Measurements from ENCODE around the gene LNPEP. TPM values are rescaled to one million over a fixed set of nuclear protein-coding genes. Genes with fewer than 3 reads are reported as not detected.
"Not testable (repeated sequence)": the region's sequence is repeated elsewhere in the genome, so short reads cannot be mapped to it uniquely, and the experiment has no call there.

Gene LNPEP
- total RNA-seq, 1 donor from 2014 or later, result 23.6 TPM

- no peak for ATAC-seq
Measured at GRCh38 chr5:97067296-97067850, 131.5 kb downstream of the LNPEP start.

GRCh38 chr5:97070234-97070633 is 134.4 kb downstream of the LNPEP start:
- ATAC-seq, result no peak

GRCh38 chr5:97071101-97071500 is 135.2 kb downstream of the LNPEP start:
- peak; percentile 81 for ATAC-seq

GRCh38 chr5:97071993-97072392 is 136.1 kb downstream of the LNPEP start:
- ATAC-seq, result no peak

GRCh38 chr5:97072696-97073095 is 136.8 kb downstream of the LNPEP start:
- no peak for ATAC-seq

GRCh38 chr5:97073420-97073819 is 137.5 kb downstream of the LNPEP start:
- no peak for ATAC-seq

GRCh38 chr5:97074859-97075489 is 139.1 kb downstream of the LNPEP start:
- ATAC-seq, result no peak

- ATAC-seq, result no peak
Measured at GRCh38 chr5:97075649-97076048, 139.8 kb downstream of the LNPEP start.

GRCh38 chr5:97076098-97076497 is 140.2 kb downstream of the LNPEP start:
- ATAC-seq, result no peak

GRCh38 chr5:97077246-97077645 is 141.4 kb downstream of the LNPEP start:
- no peak for ATAC-seq

GRCh38 chr5:97078958-97079743 is 143.3 kb downstream of the LNPEP start:
- ATAC-seq, result no peak

GRCh38 chr5:97084782-97085458 is 149.0 kb downstream of the LNPEP start:
- not testable (repeated sequence) for ATAC-seq

GRCh38 chr5:97085459-97086181 is 149.7 kb downstream of the LNPEP start:
- no peak for ATAC-seq

Other genes with a start within 250 kb of the LNPEP start
- 20.7 TPM for gene ERAP1, start 128.1 kb upstream of the LNPEP start, total RNA-seq
- 1.3 TPM for gene ERAP2, start 59.6 kb upstream of the LNPEP start, total RNA-seq
- gene LIX1, start 206.5 kb downstream of the LNPEP start, total RNA-seq, result not detected
- 14.7 TPM for gene RIOK2, start 247.2 kb downstream of the LNPEP start, total RNA-seq